OCI-LY7 (cell line): ENCODE measurements around the gene FOXP1. TPM values are rescaled to one million over a fixed set of nuclear protein-coding genes. Genes with fewer than 3 reads are reported as not detected.

Source experiments
- BruUV-seq: library from RNA; stranded (reverse); fragments of 400-500 nt; replicated peaks from 2 replicates; lab custom pipeline; 2021; lab: Mats Ljungman, UMichigan
- CTCF ChIA-PET: fragments of 300-600 bp; sonication (Branson Sonifier 250); formaldehyde crosslinking; loops from one replicate; lab custom pipeline; 2022; ENCODE audit warnings: antibody characterized with exemption; ENCODE audit not compliant: unreplicated experiment; lab: Charles Lee
- POLR2A ChIA-PET: fragments of 300-600 bp; sonication (Branson Sonifier 250); formaldehyde crosslinking; loops from one replicate; lab custom pipeline; 2022; ENCODE audit warnings: antibody characterized with exemption; lab: Charles Lee
- DNase-seq: peaks from one replicate; pipeline ENCODE4 v3.0.0-alpha.2; 2015; ENCODE audit warnings: low spot score
- H2AFZ ChIP-seq: fragments of 200-600 bp; sonication (generic), shearing (Covaris generic); 2 replicates; pipeline ENCODE4 v1.6.1; 2014; ENCODE audit warnings: mild to moderate bottlenecking, antibody characterized with exemption, low read length, moderate library complexity
- H3K27ac ChIP-seq: fragments of 200-600 bp; sonication (generic); 2 replicates; pipeline ENCODE4 v1.5.1; 2014; ENCODE audit warnings: mixed run types, low read depth, mild to moderate bottlenecking, moderate library complexity, low read length, inconsistent platforms; ENCODE audit not compliant: poor library complexity, severe bottlenecking
- H3K36me3 ChIP-seq: fragments of 200-600 bp; sonication (generic); 2 replicates; pipeline ENCODE4 v1.6.1; 2014; ENCODE audit warnings: mild to moderate bottlenecking, antibody characterized with exemption, low read length, moderate library complexity, mixed read lengths; ENCODE audit not compliant: insufficient read depth
- H3K4me1 ChIP-seq: fragments of 200-600 bp; sonication (generic); 2 replicates; pipeline ENCODE4 v1.5.1; 2014; ENCODE audit warnings: mild to moderate bottlenecking, low read length; ENCODE audit not compliant: insufficient read depth, poor library complexity, severe bottlenecking
- H3K4me2 ChIP-seq: fragments of 200-600 bp; sonication (generic); 2 replicates; pipeline ENCODE4 v1.6.1; 2014; ENCODE audit warnings: mild to moderate bottlenecking, low read length
- H3K4me3 ChIP-seq: fragments of 200-600 bp; sonication (generic); 2 replicates; pipeline ENCODE4 v1.5.1; 2014; ENCODE audit warnings: mild to moderate bottlenecking, low read depth, low read length; ENCODE audit not compliant: poor library complexity, severe bottlenecking
- H3K79me2 ChIP-seq: fragments of 200-600 bp; sonication (generic); 2 replicates; pipeline ENCODE4 v1.6.1; 2016; ENCODE audit warnings: low read depth, mild to moderate bottlenecking, low read length, moderate library complexity, mixed read lengths; ENCODE audit not compliant: insufficient read depth
- H3K9me2 ChIP-seq: fragments of 200-600 bp; sonication (generic); 2 replicates; pipeline ENCODE4 v1.6.1; 2016; ENCODE audit warnings: mild to moderate bottlenecking, low read length, mixed read lengths; ENCODE audit not compliant: insufficient read depth
- H3K9me3 ChIP-seq: fragments of 200-600 bp; sonication (generic); 2 replicates; pipeline ENCODE4 v1.6.1; 2014; ENCODE audit warnings: mild to moderate bottlenecking, mixed run types, low read length, mixed read lengths
- H4K20me1 ChIP-seq: fragments of 200-600 bp; sonication (generic); 2 replicates; pipeline ENCODE4 v1.6.1; 2014; ENCODE audit warnings: mild to moderate bottlenecking, antibody characterized with exemption, low read length, moderate library complexity, mixed read lengths; ENCODE audit not compliant: insufficient read depth
- CTCF ChIP-seq: fragments of 200-600 bp; sonication (generic); conservative IDR thresholded peaks from 2 replicates; pipeline ENCODE4 v1.5.1; 2014; ENCODE audit warnings: mild to moderate bottlenecking, antibody characterized with exemption, low read length, moderate library complexity, mixed read lengths
- EZH2phosphoT487 ChIP-seq: fragments of 200-600 bp; sonication (generic); IDR thresholded peaks from 2 replicates; pipeline ENCODE4 v1.6.1; 2018; ENCODE audit warnings: low read depth, borderline replicate concordance, mild to moderate bottlenecking, mixed run types, antibody characterized with exemption, low read length, moderate library complexity, mixed read lengths
- intact Hi-C: fragments of 100-400 bp; cut with micrococcal nuclease; formaldehyde crosslinking; loops from one replicate; pipeline ENCODE4 v1.10.0; 2022; ENCODE audit not compliant: unreplicated experiment
- total RNA-seq, 2 experiments: library from RNA; depleted of rRNA in 1 of 2; stranded (reverse); fragments of >200 nt in 1 of 2; shearing (Covaris generic) in 1 of 2; gene quantifications; 2 replicates each; pipeline ENCODE4 v1.2.3, GENCODE V29; 2014 to 2022

Gene FOXP1
- total RNA-seq, 2 experiments from 2014 or later = 87.3 to 151 TPM

GRCh38 chr3:71447803-71448202 lies 135.7 kb downstream of the FOXP1 start:
- no peaks in the 10 kb centered on the region for H3K9me2 ChIP-seq
- H3K27ac ChIP-seq = no peak overlapping the region
- no peak for DNase-seq
- no peaks in the 10 kb centered on the region for H3K36me3 ChIP-seq
- peaks cover 100% of the 10 kb centered on the region for H3K4me1 ChIP-seq
- POLR2A ChIA-PET = interaction anchor here (0.7 to 2.0 kb wide), 3 partner anchors 9 to 134 kb away, joined by 3 to 5 read pairs (median 4); no protein-coding TSS in a partner anchor
- intact Hi-C loops = no loop called here
- no peak for TF ChIP-seq CTCF
- TF ChIP-seq EZH2phosphoT487 = no peak
- no peaks in the 10 kb centered on the region for H4K20me1 ChIP-seq
- no peaks in the 10 kb centered on the region for H3K9me3 ChIP-seq
- no peak overlapping the region for H3K4me3 ChIP-seq
- CTCF ChIA-PET = no interaction called here
- H3K4me2 ChIP-seq = peak overlapping the region; percentile 8; the same call in 1 of the 2 replicates
- H3K79me2 ChIP-seq = peaks cover 86% of the 10 kb centered on the region
- no TSS peak for BruUV-seq
- H2AFZ ChIP-seq = no peak overlapping the region

GRCh38 chr3:71447197-71447596 lies 136.3 kb downstream of the FOXP1 start:
- Histone ChIP-seq H3K4me2 (peak overlapping the region; percentile 8; the same call in 1 of the 2 replicates), H3K9me3 (no peaks in the 10 kb centered on the region), H4K20me1 (no peaks in the 10 kb centered on the region), H3K4me3 (no peak overlapping the region), H3K4me1 (peaks cover 100% of the 10 kb centered on the region), H3K9me2 (no peaks in the 10 kb centered on the region), H3K27ac (peak overlapping the region; percentile 24), H2AFZ (no peak overlapping the region), H3K36me3 (no peaks in the 10 kb centered on the region), H3K79me2 (peaks cover 86% of the 10 kb centered on the region; the same call in 1 of the 2 replicates)
- BruUV-seq = no TSS peak
- intact Hi-C loops = no loop called here
- no peak for TF ChIP-seq CTCF
- TF ChIP-seq EZH2phosphoT487 = no peak
- no peak for DNase-seq
- ChIA-PET POLR2A (interaction anchor here (0.7 to 2.0 kb wide), 3 partner anchors 9 to 135 kb away, joined by 3 to 5 read pairs (median 4); no protein-coding TSS in a partner anchor), CTCF (no interaction called here)

- TF ChIP-seq CTCF (no peak), EZH2phosphoT487 (no peak)
- DNase-seq = no peak
- ChIA-PET CTCF (no interaction called here), POLR2A (interaction anchor here (0.6 to 0.7 kb wide), 2 partner anchors 12 to 1686 kb away, joined by 3 to 4 read pairs; no protein-coding TSS in a partner anchor)
- Histone ChIP-seq H3K4me1 (peaks cover 100% of the 10 kb centered on the region), H2AFZ (no peak overlapping the region), H3K4me3 (no peak overlapping the region), H3K27ac (peak overlapping the region; percentile 24), H3K36me3 (no peaks in the 10 kb centered on the region), H4K20me1 (no peaks in the 10 kb centered on the region), H3K79me2 (peaks cover 86% of the 10 kb centered on the region; the same call in 1 of the 2 replicates), H3K9me2 (no peaks in the 10 kb centered on the region), H3K4me2 (peak overlapping the region; percentile 8; the same call in 1 of the 2 replicates), H3K9me3 (no peaks in the 10 kb centered on the region)
- no TSS peak for BruUV-seq
- intact Hi-C loops = no loop called here
Measured at GRCh38 chr3:71446734-71447133, 136.8 kb downstream of the FOXP1 start.
